ENCODE measurements around the gene TCF12.

TCF12 gene

GRCh38 chr15:57323299-57323805 is 404.9 kb downstream of the TCF12 start:
- DNase-seq = no peak

- no peak for DNase-seq
Measured at GRCh38 chr15:57323806-57324589, 405.6 kb downstream of the TCF12 start.

- no peak for DNase-seq
Measured at GRCh38 chr15:57324590-57324890, 406.1 kb downstream of the TCF12 start.

GRCh38 chr15:57324944-57325679 is 406.7 kb downstream of the TCF12 start:
- no peak for DNase-seq

GRCh38 chr15:57326196-57326595 is 407.8 kb downstream of the TCF12 start:
- no peak for DNase-seq

GRCh38 chr15:57327985-57328471 is 409.6 kb downstream of the TCF12 start:
- DNase-seq = no peak

GRCh38 chr15:57328479-57328878 is 410.0 kb downstream of the TCF12 start:
- DNase-seq = no peak

GRCh38 chr15:57328897-57329296 is 410.5 kb downstream of the TCF12 start:
- no peak for DNase-seq

GRCh38 chr15:57329582-57330367 is 411.3 kb downstream of the TCF12 start:
- DNase-seq = no peak

GRCh38 chr15:57330619-57331340 is 412.3 kb downstream of the TCF12 start:
- DNase-seq = no peak

- DNase-seq = no peak
Measured at GRCh38 chr15:57332326-57332725, 413.9 kb downstream of the TCF12 start.

GRCh38 chr15:57333487-57333886 is 415.0 kb downstream of the TCF12 start:
- DNase-seq = no peak

- no peak for DNase-seq
Measured at GRCh38 chr15:57334257-57334656, 415.8 kb downstream of the TCF12 start.

- DNase-seq = no peak
Measured at GRCh38 chr15:57335293-57335715, 416.9 kb downstream of the TCF12 start.

- no peak for DNase-seq
Measured at GRCh38 chr15:57335719-57336118, 417.3 kb downstream of the TCF12 start.

GRCh38 chr15:57337868-57338411 is 419.5 kb downstream of the TCF12 start:
- no peak for DNase-seq

GRCh38 chr15:57339321-57339720 is 420.9 kb downstream of the TCF12 start:
- no peak for DNase-seq

All from C1 segment of cervical spinal cord (tissue), 14 donors.